GM23338 (cell line): ENCODE results near the gene IL11RA. TPM values are rescaled to one million over a fixed set of nuclear protein-coding genes. Genes with fewer than 3 reads are reported as not detected.

Experiments
- ATAC-seq: fragments of 200-7000 bp; cut with Tn5 transposase; 3 replicates; pipeline ENCODE4 v1.9.1; 2020
- DNase-seq: peaks from one replicate; pipeline ENCODE4 v3.0.0-alpha.2; 2015; ENCODE audit warnings: low spot score
- H2AFZ ChIP-seq: fragments of 200-600 bp; sonication (generic); 2 replicates; pipeline ENCODE4 v1.8.0; 2016; ENCODE audit warnings: antibody characterized with exemption, mild to moderate bottlenecking, moderate library complexity
- H3F3A ChIP-seq: fragments of 200-600 bp; sonication (generic); replicated peaks from 2 replicates; pipeline ENCODE4 v1.8.0; 2017; ENCODE audit warnings: antibody characterized with exemption, mixed run types, low read depth
- H3K27ac ChIP-seq: fragments of 200-600 bp; sonication (generic); 2 replicates; pipeline ENCODE4 v1.6.1; 2016; ENCODE audit warnings: low read depth
- H3K27me3 ChIP-seq: fragments of 200-600 bp; sonication (generic); 2 replicates; pipeline ENCODE4 v1.8.0; 2016; ENCODE audit warnings: mild to moderate bottlenecking, mixed run types, moderate library complexity; ENCODE audit not compliant: insufficient read depth
- H3K36me3 ChIP-seq: fragments of 200-600 bp; sonication (generic); 2 replicates; pipeline ENCODE4 v1.8.0; 2016; ENCODE audit warnings: mild to moderate bottlenecking; ENCODE audit not compliant: insufficient read depth
- H3K4me1 ChIP-seq: fragments of 200-600 bp; sonication (generic); 2 replicates; pipeline ENCODE4 v1.8.0; 2016; ENCODE audit warnings: mild to moderate bottlenecking, moderate library complexity; ENCODE audit not compliant: insufficient read depth
- H3K4me2 ChIP-seq: fragments of 200-600 bp; sonication (generic); 2 replicates; pipeline ENCODE4 v1.7.1; 2017; ENCODE audit warnings: mixed run types
- H3K4me3 ChIP-seq: fragments of 200-600 bp; sonication (generic); 2 replicates; pipeline ENCODE4 v1.6.1; 2016; ENCODE audit warnings: mixed run types
- H3K79me2 ChIP-seq: fragments of 200-600 bp; sonication (generic); replicated peaks from 2 replicates; pipeline ENCODE4 v1.8.0; 2017; ENCODE audit warnings: mild to moderate bottlenecking; ENCODE audit not compliant: insufficient read depth
- H3K9me2 ChIP-seq: fragments of 200-600 bp; sonication (generic); 2 replicates; pipeline ENCODE4 v1.8.0; 2017; ENCODE audit not compliant: insufficient read depth
- H4K20me1 ChIP-seq: fragments of 200-600 bp; sonication (generic); replicated peaks from 2 replicates; pipeline ENCODE4 v1.8.0; 2017; ENCODE audit warnings: mild to moderate bottlenecking; ENCODE audit not compliant: insufficient read depth
- H3K27ac Mint-ChIP-seq: 2 replicates; pipeline ENCODE4 v1.8.0; 2020; ENCODE audit warnings: inconsistent platforms, mild to moderate bottlenecking, moderate library complexity, mixed read lengths
- H3K27me3 Mint-ChIP-seq: 3 replicates; pipeline ENCODE4 v1.8.0; 2022; ENCODE audit warnings: low read depth, mild to moderate bottlenecking, moderate library complexity, mixed read lengths, inconsistent platforms; ENCODE audit not compliant: insufficient read depth, poor library complexity
- H3K36me3 Mint-ChIP-seq: 3 replicates; pipeline ENCODE4 v1.8.0; 2021; ENCODE audit warnings: low read depth, mild to moderate bottlenecking, inconsistent platforms, moderate library complexity, mixed read lengths
- H3K4me1 Mint-ChIP-seq: 3 replicates; pipeline ENCODE4 v1.8.0; 2020; ENCODE audit warnings: mild to moderate bottlenecking, inconsistent platforms, mixed read lengths
- H3K4me3 Mint-ChIP-seq: 3 replicates; pipeline ENCODE4 v1.8.0; 2021; ENCODE audit warnings: moderate library complexity, mild to moderate bottlenecking, inconsistent platforms, mixed read lengths
- H3K9me3 Mint-ChIP-seq: 3 replicates; pipeline ENCODE4 v1.8.0; 2020; ENCODE audit warnings: moderate library complexity, mild to moderate bottlenecking, inconsistent platforms, mixed read lengths
- CREB1 ChIP-seq: fragments of 250-450 bp; sonication (Bioruptor Pico); IDR thresholded peaks from 2 replicates; pipeline ENCODE4 v1.5.0; 2020; ENCODE audit warnings: low read depth, mild to moderate bottlenecking, moderate library complexity
- EZH2 ChIP-seq: fragments of 200-600 bp; sonication (generic); IDR thresholded peaks from one replicate; pipeline ENCODE4 v1.8.0; 2017; ENCODE audit warnings: antibody characterized with exemption, mild to moderate bottlenecking, low read depth; ENCODE audit not compliant: unreplicated experiment
- POLR2AphosphoS5 ChIP-seq: IDR thresholded peaks from 2 replicates; pipeline ENCODE4 v1.6.1; 2016; ENCODE audit warnings: antibody characterized with exemption, low read depth
- STAT1 ChIP-seq: IDR thresholded peaks from one replicate; pipeline ENCODE4 v1.6.1; 2016; ENCODE audit warnings: antibody characterized with exemption; ENCODE audit not compliant: unreplicated experiment
- ZNF114 ChIP-seq: fragments of 250-450 bp; sonication (Bioruptor Pico); IDR thresholded peaks from 2 replicates; pipeline ENCODE4 v1.5.0; 2020; ENCODE audit warnings: mild to moderate bottlenecking, moderate library complexity
- ZNF331 ChIP-seq: fragments of 250-450 bp; sonication (Bioruptor Pico); IDR thresholded peaks from 2 replicates; pipeline ENCODE4 v1.5.0; 2020; ENCODE audit warnings: low read depth, mild to moderate bottlenecking, moderate library complexity
- ZNF462 ChIP-seq: fragments of 250-450 bp; sonication (Bioruptor Pico); IDR thresholded peaks from 2 replicates; pipeline ENCODE4 v1.5.0; 2020; ENCODE audit warnings: mild to moderate bottlenecking, moderate library complexity
- polyA plus RNA-seq: library from polyadenylated mRNA; unstranded; fragments of >200 nt; fragmentation: Nextera tagmentation; extraction: Ambion mirVana; gene quantifications from 2 replicates; pipeline ENCODE4 v1.2.1, GENCODE V29; 2016
- total RNA-seq: library from RNA; depleted of rRNA; stranded (reverse); fragments of >200 nt; shearing (Covaris generic); gene quantifications from 2 replicates; pipeline ENCODE4 v1.2.3, GENCODE V29; 2014
- TF ChIP-seq, protein P1 (sequence below), 2 experiments: fragments of 200-600 bp in 1 of 2; sonication (generic) in 1 of 2; conservative IDR thresholded peaks; 2 replicates each; pipeline versions ENCODE4 v1.5.1 to v1.6.1; 2016 to 2017; ENCODE audit warnings: antibody characterized with exemption in 2 of 2, low read depth in 2 of 2, mild to moderate bottlenecking in 2 of 2, moderate library complexity in 1 of 2
- TF ChIP-seq, protein P2 (sequence below): IDR thresholded peaks from one replicate; pipeline ENCODE4 v1.6.1; 2018; ENCODE audit warnings: antibody characterized with exemption; ENCODE audit not compliant: unreplicated experiment

The IL11RA gene
- total and polyA plus RNA-seq, 2 experiments from 2014 or later: 3.1 to 5.8 TPM

GRCh38 chr9:34653151-34654072 is 1.4 kb downstream of the IL11RA start (continued):
- TF ChIP-seq ZNF462 (CRISPR knock-in tag): no peak
- TF ChIP-seq POLR2AphosphoS5: no peak
- no peak for TF ChIP-seq ZNF331 (CRISPR knock-in tag)
- no peak for TF ChIP-seq EZH2

DNA sequence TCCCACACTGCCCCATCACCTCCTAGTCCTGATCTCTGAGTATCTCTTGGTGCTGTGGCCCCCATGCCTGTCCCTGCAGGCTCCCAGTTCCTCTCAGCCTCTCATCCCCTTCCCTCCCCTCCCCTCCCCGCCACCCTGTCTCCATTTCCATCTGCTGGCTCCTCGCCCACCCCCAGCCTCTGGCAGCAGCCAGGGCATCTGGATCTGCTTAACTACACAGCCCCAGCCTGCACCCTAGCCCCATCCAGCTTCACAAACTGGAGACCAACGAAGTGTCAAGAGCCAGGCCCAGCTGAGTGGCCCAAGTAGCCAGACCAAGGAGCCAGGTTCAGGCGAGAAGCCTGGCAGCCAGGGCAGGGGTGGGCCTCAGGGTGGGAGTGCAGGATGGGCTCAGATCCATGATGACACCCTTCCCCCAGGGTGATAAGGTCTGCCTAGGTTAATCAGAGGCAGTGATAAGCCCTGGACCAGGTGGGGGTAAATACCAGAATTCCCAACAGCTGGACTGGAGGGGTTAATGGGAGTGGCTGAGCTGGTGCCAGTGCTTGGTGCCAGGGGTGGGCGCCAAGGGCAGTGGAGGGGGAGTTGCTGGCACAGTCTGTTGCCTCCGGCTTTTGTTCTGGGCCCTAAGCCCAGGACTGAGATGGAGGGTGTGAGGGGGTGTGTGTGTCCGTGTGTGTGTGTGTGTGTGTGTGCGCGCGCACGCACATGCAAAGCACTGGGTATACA is 2.5 kb downstream of the IL11RA start:
- Histone ChIP-seq H3K36me3 (peaks cover 3% of the 10 kb centered on the region; the same call in 1 of the 2 replicates), H2AFZ (no peak overlapping the region), H3K4me3 (no peak overlapping the region), H3K4me2 (no peak overlapping the region), H3K27me3 (no peaks in the 10 kb centered on the region), H3K4me1 (peaks cover 16% of the 10 kb centered on the region), H3K79me2 (no peaks in the 10 kb centered on the region), H4K20me1 (no peaks in the 10 kb centered on the region; the same call in 1 of the 2 replicates), H3F3A (0 out of 2 replicates have a peak, but pooled peaks cover 4% of the 10 kb centered on the region), H3K27ac (no peak overlapping the region), H3K9me2 (no peaks in the 10 kb centered on the region)
- Mint-ChIP-seq H3K36me3 (peaks cover 5% of the 10 kb centered on the region), H3K9me3 (no peaks in the 10 kb centered on the region; the same call in 2 of the 3 replicates), H3K27ac (no peak overlapping the region), H3K27me3 (peaks cover 24% of the 10 kb centered on the region), H3K4me1 (peaks cover 34% of the 10 kb centered on the region), H3K4me3 (no peak overlapping the region; the same call in 2 of the 3 replicates)
- no peak for TF ChIP-seq STAT1
- TF ChIP-seq ZNF331 (CRISPR knock-in tag): no peak
- TF ChIP-seq, protein P1, sequence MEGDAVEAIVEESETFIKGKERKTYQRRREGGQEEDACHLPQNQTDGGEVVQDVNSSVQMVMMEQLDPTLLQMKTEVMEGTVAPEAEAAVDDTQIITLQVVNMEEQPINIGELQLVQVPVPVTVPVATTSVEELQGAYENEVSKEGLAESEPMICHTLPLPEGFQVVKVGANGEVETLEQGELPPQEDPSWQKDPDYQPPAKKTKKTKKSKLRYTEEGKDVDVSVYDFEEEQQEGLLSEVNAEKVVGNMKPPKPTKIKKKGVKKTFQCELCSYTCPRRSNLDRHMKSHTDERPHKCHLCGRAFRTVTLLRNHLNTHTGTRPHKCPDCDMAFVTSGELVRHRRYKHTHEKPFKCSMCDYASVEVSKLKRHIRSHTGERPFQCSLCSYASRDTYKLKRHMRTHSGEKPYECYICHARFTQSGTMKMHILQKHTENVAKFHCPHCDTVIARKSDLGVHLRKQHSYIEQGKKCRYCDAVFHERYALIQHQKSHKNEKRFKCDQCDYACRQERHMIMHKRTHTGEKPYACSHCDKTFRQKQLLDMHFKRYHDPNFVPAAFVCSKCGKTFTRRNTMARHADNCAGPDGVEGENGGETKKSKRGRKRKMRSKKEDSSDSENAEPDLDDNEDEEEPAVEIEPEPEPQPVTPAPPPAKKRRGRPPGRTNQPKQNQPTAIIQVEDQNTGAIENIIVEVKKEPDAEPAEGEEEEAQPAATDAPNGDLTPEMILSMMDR (conservative IDR thresholded peaks at IDR 0.05; ENCODE audit: low read depth in 2 of 2): no peak
- TF ChIP-seq CREB1 (CRISPR knock-in tag): no peak
- TF ChIP-seq, protein P2, sequence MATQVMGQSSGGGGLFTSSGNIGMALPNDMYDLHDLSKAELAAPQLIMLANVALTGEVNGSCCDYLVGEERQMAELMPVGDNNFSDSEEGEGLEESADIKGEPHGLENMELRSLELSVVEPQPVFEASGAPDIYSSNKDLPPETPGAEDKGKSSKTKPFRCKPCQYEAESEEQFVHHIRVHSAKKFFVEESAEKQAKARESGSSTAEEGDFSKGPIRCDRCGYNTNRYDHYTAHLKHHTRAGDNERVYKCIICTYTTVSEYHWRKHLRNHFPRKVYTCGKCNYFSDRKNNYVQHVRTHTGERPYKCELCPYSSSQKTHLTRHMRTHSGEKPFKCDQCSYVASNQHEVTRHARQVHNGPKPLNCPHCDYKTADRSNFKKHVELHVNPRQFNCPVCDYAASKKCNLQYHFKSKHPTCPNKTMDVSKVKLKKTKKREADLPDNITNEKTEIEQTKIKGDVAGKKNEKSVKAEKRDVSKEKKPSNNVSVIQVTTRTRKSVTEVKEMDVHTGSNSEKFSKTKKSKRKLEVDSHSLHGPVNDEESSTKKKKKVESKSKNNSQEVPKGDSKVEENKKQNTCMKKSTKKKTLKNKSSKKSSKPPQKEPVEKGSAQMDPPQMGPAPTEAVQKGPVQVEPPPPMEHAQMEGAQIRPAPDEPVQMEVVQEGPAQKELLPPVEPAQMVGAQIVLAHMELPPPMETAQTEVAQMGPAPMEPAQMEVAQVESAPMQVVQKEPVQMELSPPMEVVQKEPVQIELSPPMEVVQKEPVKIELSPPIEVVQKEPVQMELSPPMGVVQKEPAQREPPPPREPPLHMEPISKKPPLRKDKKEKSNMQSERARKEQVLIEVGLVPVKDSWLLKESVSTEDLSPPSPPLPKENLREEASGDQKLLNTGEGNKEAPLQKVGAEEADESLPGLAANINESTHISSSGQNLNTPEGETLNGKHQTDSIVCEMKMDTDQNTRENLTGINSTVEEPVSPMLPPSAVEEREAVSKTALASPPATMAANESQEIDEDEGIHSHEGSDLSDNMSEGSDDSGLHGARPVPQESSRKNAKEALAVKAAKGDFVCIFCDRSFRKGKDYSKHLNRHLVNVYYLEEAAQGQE: no peak
- TF ChIP-seq ZNF114: no peak
- ATAC-seq (no peak), DNase-seq (no peak)
